COR-L47 (cell line): Measurements from ENCODE around the gene JADE1.

Experiments
- DNase-seq: peaks from one replicate; lab custom pipeline; 2025; lab: John Stamatoyannopoulos, UW

The JADE1 gene

GRCh38 chr4:128809477-128810330 is at the start of gene JADE1:
Gene JADE1 (plus strand): TSS chr4:128809700. CDS start chr4:128831759, 22,059 bp downstream.
- peak; percentile 95 for DNase-seq

- no peak for DNase-seq
These were observed 42.7 kb upstream of the JADE1 start for GRCh38 chr4:128766781-128767180.

- no peak for DNase-seq
These were observed 41.0 kb upstream of the JADE1 start for GRCh38 chr4:128768373-128768996.

- DNase-seq, result no peak
These were observed 40.5 kb upstream of the JADE1 start for GRCh38 chr4:128769011-128769410.

GRCh38 chr4:128770807-128771206 is 38.7 kb upstream of the JADE1 start:
- no peak for DNase-seq

GRCh38 chr4:128775477-128775876 is 34.0 kb upstream of the JADE1 start:
- no peak for DNase-seq

- DNase-seq, result no peak
These were observed 33.6 kb upstream of the JADE1 start for GRCh38 chr4:128775916-128776315.

- no peak for DNase-seq
These were observed 32.7 kb upstream of the JADE1 start for GRCh38 chr4:128776794-128777216.

- DNase-seq, result no peak
These were observed 28.8 kb upstream of the JADE1 start for GRCh38 chr4:128780688-128781087.

GRCh38 chr4:128782076-128782715 is 27.3 kb upstream of the JADE1 start:
- peak; percentile 20 for DNase-seq

GRCh38 chr4:128782875-128783614 is 26.5 kb upstream of the JADE1 start:
- no peak for DNase-seq

- DNase-seq, result no peak
These were observed 21.8 kb upstream of the JADE1 start for GRCh38 chr4:128787509-128788311.

GRCh38 chr4:128793859-128794672 is 15.4 kb upstream of the JADE1 start:
- no peak for DNase-seq

- no peak for DNase-seq
These were observed 12.6 kb upstream of the JADE1 start for GRCh38 chr4:128796934-128797333.

- DNase-seq, result no peak
These were observed 9.2 kb upstream of the JADE1 start for GRCh38 chr4:128800284-128800683.

- DNase-seq, result no peak
These were observed 8.7 kb upstream of the JADE1 start for GRCh38 chr4:128800701-128801284.

- no peak for DNase-seq
These were observed 6.5 kb upstream of the JADE1 start for GRCh38 chr4:128802680-128803628.

- no peak for DNase-seq
These were observed 5.7 kb upstream of the JADE1 start for GRCh38 chr4:128803783-128804182.

GRCh38 chr4:128810331-128810870 is 901 bp downstream of the JADE1 start:
- DNase-seq, result peak; percentile 29
